ENCODE measurements around the gene ZNF564. TPM values are rescaled to one million over a fixed set of nuclear protein-coding genes. Genes with fewer than 3 reads are reported as not detected.

The ZNF564 gene
- total and polyA plus RNA-seq, 2 of the 13 experiments (the other 11 are each of a cell fraction or from before 2014, with no cell fraction given) = 2.3 to 11.1 TPM

GRCh38 chr19:12551060-12551832 lies at the start of gene ZNF564 (continued):
- TF ChIP-seq ZXDC (CRISPR knock-in tag; IDR thresholded peaks at IDR 0.05) (no peak; the same call in 1 of the 2 replicates), ATF3 (CRISPR knock-in tag; IDR thresholded peaks at IDR 0.05) (peak; percentile 35; the same call in 1 of the 2 replicates), KDM3A (CRISPR knock-in tag; IDR thresholded peaks at IDR 0.05; ENCODE audit: low read depth) (peak; percentile 78; the same call in 1 of the 2 replicates), KDM4B (CRISPR knock-in tag; IDR thresholded peaks at IDR 0.05) (peak; percentile 42; the same call in 1 of the 2 replicates), ZNF142 (CRISPR knock-in tag; IDR thresholded peaks at IDR 0.05) (no peak), RFX1 (IDR thresholded peaks at IDR 0.05) (no peak), ZNF800 (CRISPR knock-in tag; IDR thresholded peaks at IDR 0.05) (no peak), CSRNP1 (CRISPR knock-in tag; IDR thresholded peaks at IDR 0.05) (no peak), BORCS8-MEF2B (CRISPR knock-in tag; IDR thresholded peaks at IDR 0.05) (peak; percentile 56; the same call in 1 of the 2 replicates), ZBTB38 (CRISPR knock-in tag; IDR thresholded peaks at IDR 0.05) (no peak; the same call in none of the 2 replicates), ZNF629 (CRISPR knock-in tag; conservative IDR thresholded peaks at IDR 0.05) (no peak), RELA (CRISPR knock-in tag; IDR thresholded peaks at IDR 0.05) (0 out of 2 replicates have a peak, but pooled peaks have one; percentile 38), EZH2 (conservative IDR thresholded peaks at IDR 0.05; ENCODE audit: low read depth, low read length) (no peak), KLF9 (CRISPR knock-in tag; IDR thresholded peaks at IDR 0.05; ENCODE audit: low read depth) (peak; percentile 60; the same call in 1 of the 2 replicates)
